Measurements from ENCODE around the gene COL4A1. TPM values are rescaled to one million over a fixed set of nuclear protein-coding genes. Genes with fewer than 3 reads are reported as not detected.

Gene COL4A1
- polyA plus RNA-seq, 6 donors from 2014 or later, result not detected

DNA sequence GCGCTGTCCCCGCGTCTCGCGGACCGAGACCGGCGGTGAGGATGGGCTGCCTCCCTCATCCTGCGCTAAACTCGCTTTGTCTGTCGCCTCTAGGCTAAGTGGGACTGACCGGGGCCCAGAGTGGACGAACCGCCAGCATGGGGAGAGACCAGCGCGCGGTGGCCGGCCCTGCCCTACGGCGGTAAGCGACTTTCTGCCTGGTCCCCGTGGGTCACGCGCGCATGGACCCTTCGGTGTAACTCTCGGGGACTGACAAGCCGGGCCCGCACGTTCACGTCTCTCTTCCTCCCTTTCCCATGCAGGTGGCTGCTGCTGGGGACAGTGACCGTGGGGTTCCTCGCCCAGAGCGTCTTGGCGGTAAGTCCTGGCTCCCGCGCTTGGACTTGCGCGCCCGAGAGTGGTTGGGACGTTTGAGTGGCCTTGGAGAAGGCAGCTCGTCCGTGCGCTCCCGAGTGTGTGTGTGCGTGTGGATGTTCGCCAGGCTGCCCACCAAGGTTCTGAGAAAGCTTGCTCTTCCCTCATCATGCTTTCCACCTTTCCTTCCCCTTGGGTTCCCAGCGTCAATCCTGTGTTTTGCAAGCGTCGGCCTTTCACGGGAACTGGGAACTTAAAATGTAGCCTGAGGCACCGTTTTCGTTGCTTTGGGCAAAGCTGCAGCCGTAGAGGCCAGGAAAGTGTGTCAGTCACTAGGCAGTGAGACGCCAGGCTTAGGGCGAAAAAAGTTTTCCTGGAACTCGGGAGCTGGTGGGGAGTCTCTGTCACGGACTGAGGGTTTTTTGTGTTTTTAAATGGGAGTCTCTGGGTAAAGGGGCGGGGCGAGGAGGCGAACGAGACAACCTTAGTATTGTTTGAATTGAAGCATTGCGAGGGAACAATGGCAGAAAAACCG lies 1.1 kb upstream of the COL4A1 start:
- peaks cover 5 to 8% (median 6%) of the 10 kb centered on the region in 3 donors for H3K4me1 Mint-ChIP-seq
- no peak for DNase-seq
- H3K9me3 Mint-ChIP-seq, result no peaks in the 10 kb centered on the region
- no peak for ATAC-seq (ENCODE audit: low read depth in 2 of 2)
- peak overlapping the region in 2 of 6 donors; percentile 26 to 93 for H3K27ac Mint-ChIP-seq
- peaks cover 0 to 6% of the 10 kb centered on the region in 2 donors for H3K36me3 Mint-ChIP-seq
- H3K27me3 Mint-ChIP-seq, result peaks cover 64 to 82% (median 78%) of the 10 kb centered on the region in 3 donors
- peak overlapping the region in 1 of 8 donors; percentile 40 for H3K4me3 Mint-ChIP-seq

GRCh38 chr13:110306340-110306959 lies 507 bp downstream of the COL4A1 start:
- no peak overlapping the region for H3K4me3 Mint-ChIP-seq
- peaks cover 5 to 8% (median 6%) of the 10 kb centered on the region in 3 donors for H3K4me1 Mint-ChIP-seq
- no peak for DNase-seq
- peaks cover 69 to 79% (median 79%) of the 10 kb centered on the region in 3 donors for H3K27me3 Mint-ChIP-seq
- H3K9me3 Mint-ChIP-seq, result peaks cover 0 to 5% (median 0%) of the 10 kb centered on the region in 7 donors
- no peak overlapping the region for H3K27ac Mint-ChIP-seq
- peaks cover 0 to 7% of the 10 kb centered on the region in 2 donors for H3K36me3 Mint-ChIP-seq
- ATAC-seq (ENCODE audit: low read depth in 2 of 2), result no peak

GRCh38 chr13:110305949-110306339 lies 1.0 kb downstream of the COL4A1 start:
- DNase-seq, result no peak
- H3K27ac Mint-ChIP-seq, result no peak overlapping the region
- peaks cover 70 to 79% (median 79%) of the 10 kb centered on the region in 3 donors for H3K27me3 Mint-ChIP-seq
- peaks cover 0 to 7% of the 10 kb centered on the region in 2 donors for H3K36me3 Mint-ChIP-seq
- no peak for ATAC-seq (ENCODE audit: low read depth in 2 of 2)
- peaks cover 5 to 8% (median 6%) of the 10 kb centered on the region in 3 donors for H3K4me1 Mint-ChIP-seq
- H3K9me3 Mint-ChIP-seq, result peaks cover 0 to 5% (median 0%) of the 10 kb centered on the region in 7 donors
- H3K4me3 Mint-ChIP-seq, result no peak overlapping the region

- Mint-ChIP-seq H3K9me3 (peaks cover 0 to 5% (median 0%) of the 10 kb centered on the region in 7 donors), H3K4me1 (peaks cover 5 to 8% (median 6%) of the 10 kb centered on the region in 3 donors), H3K4me3 (no peak overlapping the region), H3K27me3 (peaks cover 70 to 79% (median 78%) of the 10 kb centered on the region in 3 donors), H3K36me3 (peaks cover 0 to 7% of the 10 kb centered on the region in 2 donors), H3K27ac (no peak overlapping the region)
- ATAC-seq (ENCODE audit: low read depth in 2 of 2) (no peak), DNase-seq (no peak)
Measured at GRCh38 chr13:110305544-110305943, 1.4 kb downstream of the COL4A1 start.

GRCh38 chr13:110305001-110305400 lies 2.0 kb downstream of the COL4A1 start:
- ATAC-seq (ENCODE audit: low read depth in 2 of 2) (no peak), DNase-seq (no peak)

DNA sequence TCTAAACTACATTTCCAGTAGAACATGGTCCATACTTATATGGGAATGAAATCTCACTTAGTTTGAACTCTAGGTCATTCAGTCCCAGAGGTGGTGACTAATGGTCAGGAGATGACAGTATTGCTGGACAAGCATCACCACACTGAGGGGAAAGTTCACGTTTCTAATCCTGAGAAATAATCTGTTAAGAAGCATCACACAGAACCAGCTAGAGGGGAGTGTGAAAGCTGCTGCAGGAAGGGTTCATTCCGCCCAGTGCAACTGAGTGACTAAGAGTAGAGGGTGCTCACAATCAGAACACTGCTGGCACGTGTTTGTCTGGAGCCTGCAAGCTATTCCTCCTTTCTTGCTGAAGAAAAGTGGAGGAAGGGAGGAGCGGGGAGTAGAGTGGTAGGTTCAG lies 2.7 kb downstream of the COL4A1 start:
- Mint-ChIP-seq H3K27me3 (peaks cover 67 to 78% (median 71%) of the 10 kb centered on the region in 3 donors), H3K36me3 (peaks cover 0 to 7% of the 10 kb centered on the region in 2 donors), H3K27ac (no peak overlapping the region), H3K4me3 (peak overlapping the region in 1 of 8 donors; percentile 54), H3K9me3 (peaks cover 0 to 5% (median 0%) of the 10 kb centered on the region in 7 donors), H3K4me1 (peaks cover 5 to 8% (median 6%) of the 10 kb centered on the region in 3 donors)
- DNase-seq (no peak), ATAC-seq (ENCODE audit: low read depth in 2 of 2) (no peak)

More at GRCh38 chr13:110305001-110305400, 2.0 kb downstream of the COL4A1 start:
- Mint-ChIP-seq H3K27me3 (peaks cover 70 to 79% (median 75%) of the 10 kb centered on the region in 3 donors), H3K4me3 (no peak overlapping the region), H3K9me3 (peaks cover 0 to 5% (median 0%) of the 10 kb centered on the region in 7 donors), H3K4me1 (peaks cover 5 to 8% (median 6%) of the 10 kb centered on the region in 3 donors), H3K27ac (no peak overlapping the region), H3K36me3 (peaks cover 0 to 7% of the 10 kb centered on the region in 2 donors)

DNA sequence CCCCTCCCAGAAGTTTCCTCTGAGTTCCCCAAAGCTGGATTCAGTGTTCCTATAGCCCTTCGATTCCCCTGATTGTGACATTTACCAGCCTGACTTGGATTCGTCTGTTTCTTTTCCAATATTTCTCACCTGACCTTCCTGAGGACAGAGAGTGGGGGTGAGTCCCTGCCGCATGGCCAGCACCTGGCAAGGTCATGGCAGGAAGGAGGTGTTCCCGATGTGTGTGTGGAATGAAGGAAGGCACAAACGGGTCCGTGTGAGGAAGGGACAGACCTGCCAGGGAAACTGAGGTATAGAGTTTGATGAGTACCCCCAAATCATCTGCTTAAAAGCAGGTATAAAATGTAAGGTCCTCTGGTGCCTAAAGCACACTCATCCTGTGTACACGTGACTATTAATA lies 3.3 kb downstream of the COL4A1 start:
- Mint-ChIP-seq H3K36me3 (peaks cover 0 to 7% of the 10 kb centered on the region in 2 donors), H3K27me3 (peaks cover 60 to 77% (median 71%) of the 10 kb centered on the region in 3 donors), H3K4me3 (no peak overlapping the region)

GRCh38 chr13:110302997-110303396 lies 4.0 kb downstream of the COL4A1 start:
- H3K36me3 Mint-ChIP-seq, result peaks cover 0 to 7% of the 10 kb centered on the region in 2 donors
- H3K27ac Mint-ChIP-seq, result no peak overlapping the region
- DNase-seq, result no peak
- no peak for ATAC-seq (ENCODE audit: low read depth in 2 of 2)
- H3K27me3 Mint-ChIP-seq, result peaks cover 59 to 76% (median 68%) of the 10 kb centered on the region in 3 donors
- peaks cover 1 to 4% (median 2%) of the 10 kb centered on the region in 3 donors for H3K4me1 Mint-ChIP-seq
- H3K9me3 Mint-ChIP-seq, result peaks cover 0 to 5% (median 0%) of the 10 kb centered on the region in 7 donors
- H3K4me3 Mint-ChIP-seq, result no peak overlapping the region

More for the DNA sequence above, 3.3 kb downstream of the COL4A1 start:
- DNase-seq (no peak), ATAC-seq (ENCODE audit: low read depth in 2 of 2) (no peak)
- Mint-ChIP-seq H3K27ac (no peak overlapping the region), H3K9me3 (peaks cover 0 to 5% (median 0%) of the 10 kb centered on the region in 7 donors), H3K4me1 (peaks cover 5 to 8% (median 6%) of the 10 kb centered on the region in 3 donors)

DNA sequence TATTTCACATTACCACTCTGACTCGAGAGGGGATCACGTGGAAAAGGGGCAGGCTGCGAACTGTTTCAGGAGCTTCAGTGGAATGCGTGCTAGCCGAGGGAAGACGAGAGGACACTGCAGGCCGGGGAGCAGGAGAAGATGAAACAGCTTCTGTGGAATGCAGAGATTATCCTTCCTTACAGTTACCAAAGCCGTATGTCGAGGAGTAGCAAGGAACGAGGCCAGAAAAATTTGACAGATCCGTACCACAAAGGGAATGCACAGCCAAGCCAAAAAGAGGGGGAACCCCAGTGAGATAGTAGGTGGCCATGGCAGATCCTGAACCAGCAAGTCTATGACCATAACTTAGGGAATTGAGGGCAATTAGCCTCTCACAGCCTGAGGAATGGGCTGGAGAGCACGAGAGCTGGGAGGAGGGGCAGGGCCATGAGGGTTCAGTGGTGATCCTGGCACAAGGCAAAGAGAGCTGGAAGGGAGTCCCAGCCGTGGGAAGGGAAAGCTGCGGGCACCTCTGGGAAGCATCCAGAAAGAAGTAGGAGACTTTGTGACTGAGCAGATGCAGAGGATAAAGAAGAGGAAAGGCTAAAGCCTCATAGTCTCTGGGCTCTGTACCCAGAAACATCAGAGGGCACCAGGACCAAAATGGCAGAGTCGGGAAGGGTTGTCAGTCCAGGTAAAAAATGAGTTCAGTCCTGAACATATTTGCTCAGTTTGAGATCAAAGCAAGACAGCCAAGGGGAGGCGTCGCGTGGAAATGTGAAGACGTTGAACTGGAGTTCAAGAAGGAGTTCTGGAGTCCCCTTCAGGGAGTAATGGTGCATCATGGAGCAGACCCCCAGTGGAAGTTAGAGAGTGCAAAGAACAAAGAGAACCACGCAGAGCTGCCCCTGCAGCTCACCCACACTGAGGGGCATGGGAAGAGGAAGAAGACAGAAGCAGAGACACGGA lies 5.1 kb downstream of the COL4A1 start:
- no peak overlapping the region for H3K4me3 Mint-ChIP-seq
- DNase-seq (no peak), ATAC-seq (ENCODE audit: low read depth in 2 of 2) (no peak)
- peak overlapping the region in 2 of 6 donors; percentile 20 to 70 for H3K27ac Mint-ChIP-seq
- no peaks in the 10 kb centered on the region for H3K4me1 Mint-ChIP-seq
- H3K36me3 Mint-ChIP-seq, result peaks cover 0 to 7% of the 10 kb centered on the region in 2 donors
- H3K9me3 Mint-ChIP-seq, result peaks cover 0 to 5% (median 0%) of the 10 kb centered on the region in 7 donors
- peaks cover 67 to 77% (median 71%) of the 10 kb centered on the region in 3 donors for H3K27me3 Mint-ChIP-seq

- ATAC-seq (ENCODE audit: low read depth in 2 of 2) (no peak), DNase-seq (no peak)
- H3K27me3 Mint-ChIP-seq, result peaks cover 67 to 85% (median 79%) of the 10 kb centered on the region in 3 donors
- H3K27ac Mint-ChIP-seq, result no peak overlapping the region
- H3K36me3 Mint-ChIP-seq, result peaks cover 0 to 7% of the 10 kb centered on the region in 2 donors
- H3K4me3 Mint-ChIP-seq, result no peak overlapping the region
- peaks cover 0 to 5% (median 0%) of the 10 kb centered on the region in 7 donors for H3K9me3 Mint-ChIP-seq
- H3K4me1 Mint-ChIP-seq, result no peaks in the 10 kb centered on the region
Measured at GRCh38 chr13:110301083-110301482, 5.9 kb downstream of the COL4A1 start.

DNA sequence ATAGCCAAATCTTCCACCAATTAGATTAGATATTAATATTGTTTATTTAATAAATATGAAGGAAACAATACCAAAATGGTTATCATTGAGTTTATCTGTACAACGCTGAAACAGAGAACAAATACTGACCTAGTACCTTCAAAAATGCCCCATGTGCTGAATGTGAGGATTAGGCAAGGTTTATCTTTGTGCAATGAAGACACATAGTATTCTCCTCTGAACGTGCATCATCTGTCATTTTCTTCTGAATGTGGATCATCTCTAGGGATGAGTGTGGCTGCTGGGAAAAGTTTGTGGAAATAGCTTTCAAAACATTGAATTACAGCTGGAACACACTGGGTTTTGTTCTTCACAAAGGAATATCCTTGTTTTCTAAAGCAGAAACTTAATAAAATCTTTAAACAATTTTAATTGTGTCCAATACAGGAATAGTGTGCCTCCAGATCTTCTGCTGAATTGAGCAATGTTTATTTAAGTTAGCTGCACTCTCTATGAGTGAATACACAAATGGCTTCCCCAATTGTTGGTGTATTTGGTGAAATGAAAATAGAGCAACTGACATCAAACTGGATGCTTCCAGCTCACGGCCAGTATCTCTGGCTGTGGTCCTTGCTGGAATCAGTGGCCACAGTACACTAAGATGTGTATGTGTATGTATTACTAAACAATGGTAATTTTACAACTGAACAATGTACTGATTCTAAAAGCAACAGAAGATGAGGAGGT lies 6.7 kb downstream of the COL4A1 start:
- peaks cover 0 to 7% of the 10 kb centered on the region in 2 donors for H3K36me3 Mint-ChIP-seq
- no peak overlapping the region for H3K27ac Mint-ChIP-seq
- no peak for ATAC-seq (ENCODE audit: low read depth in 2 of 2)
- peaks cover 0 to 8% (median 0%) of the 10 kb centered on the region in 7 donors for H3K9me3 Mint-ChIP-seq
- no peaks in the 10 kb centered on the region for H3K4me1 Mint-ChIP-seq
- peaks cover 59 to 85% (median 70%) of the 10 kb centered on the region in 3 donors for H3K27me3 Mint-ChIP-seq
- H3K4me3 Mint-ChIP-seq, result no peak overlapping the region
- no peak for DNase-seq

- no peak overlapping the region for H3K4me3 Mint-ChIP-seq
- H3K27me3 Mint-ChIP-seq, result peaks cover 54 to 78% (median 62%) of the 10 kb centered on the region in 3 donors
Measured at GRCh38 chr13:110299283-110299840, 7.6 kb downstream of the COL4A1 start.

More at GRCh38 chr13:110299283-110299840, 7.6 kb downstream of the COL4A1 start:
- Mint-ChIP-seq H3K36me3 (peaks cover 0 to 7% of the 10 kb centered on the region in 2 donors), H3K9me3 (peaks cover 0 to 8% (median 0%) of the 10 kb centered on the region in 7 donors), H3K27ac (no peak overlapping the region), H3K4me1 (no peaks in the 10 kb centered on the region)
- DNase-seq (no peak), ATAC-seq (ENCODE audit: low read depth in 2 of 2) (no peak)

All from naive B cell (primary cell).